ENCODE measurements around the gene LTB4R.

GRCh38 chr14:24309538-24310264, 1.6 kb upstream of the LTB4R start, which contains the start of gene LTB4R2:
- no peak for TF ChIP-seq PBX3 (IDR thresholded peaks at IDR 0.05)
- no peak for TF ChIP-seq EHF (CRISPR knock-in tag; IDR thresholded peaks at IDR 0.05)
- no peak for TF ChIP-seq EP300 (IDR thresholded peaks at IDR 0.05)
- no peak for TF ChIP-seq CHD2 (IDR thresholded peaks at IDR 0.05; ENCODE audit: low read length, partially characterized antibody)
- TF ChIP-seq JUN (IDR thresholded peaks at IDR 0.05): no peak
- no peak for TF ChIP-seq RAD21 (conservative IDR thresholded peaks at IDR 0.05 in 1 of 2, IDR thresholded peaks at IDR 0.05 in 1 of 2)
- TF ChIP-seq HEYL (CRISPR knock-in tag; IDR thresholded peaks at IDR 0.05): no peak
- no peak for TF ChIP-seq CTCF (IDR thresholded peaks at IDR 0.05)
- TF ChIP-seq PHF8 (IDR thresholded peaks at IDR 0.05; ENCODE audit: borderline replicate concordance, low read depth): no peak
- no peak for TF ChIP-seq SMC3 (IDR thresholded peaks at IDR 0.05)
- no peak for TF ChIP-seq BHLHE40 (IDR thresholded peaks at IDR 0.05; ENCODE audit: low read depth, low read length)
- TF ChIP-seq POLR2A (IDR thresholded peaks at IDR 0.05; ENCODE audit: low read length): no peak
- no peak for TF ChIP-seq ZNF302 (CRISPR knock-in tag; IDR thresholded peaks at IDR 0.05)
- TF ChIP-seq REST (IDR thresholded peaks at IDR 0.05): no peak
